Gastroesophageal sphincter (tissue), 3 donors: ENCODE measurements around the gene FAM193B.

Source experiments
- EP300 ChIP-seq: sonication (generic); formaldehyde crosslinking; IDR thresholded peaks from one replicate; pipeline ENCODE4 v1.6.1; 2017; ENCODE audit warnings: antibody characterized with exemption, mild to moderate bottlenecking
- POLR2A ChIP-seq, 2 donors: fragments of 450-650 bp; IDR thresholded peaks; one replicate each; pipeline ENCODE4 v1.6.1; 2017; ENCODE audit warnings: antibody characterized with exemption in 2 of 2, mild to moderate bottlenecking in 2 of 2, moderate library complexity in 1 of 2
- POLR2AphosphoS5 ChIP-seq: sonication (generic); formaldehyde crosslinking; IDR thresholded peaks from one replicate; pipeline ENCODE4 v1.6.1; 2017; ENCODE audit warnings: antibody characterized with exemption
- TF ChIP-seq, protein P1 (sequence below), 4 experiments: fragments of 200-600 bp in 2 of 4; fragments of 450-650 bp in 2 of 4; sonication (generic) in 1 of 4; IDR thresholded peaks; one replicate each; pipeline ENCODE4 v1.5.1; 2017 to 2019; ENCODE audit warnings: antibody characterized with exemption in 4 of 4, mild to moderate bottlenecking in 2 of 4, moderate library complexity in 2 of 4

GRCh38 chr5:177510567-177511053 lies 43.8 kb downstream of the FAM193B start:
- no peak for TF ChIP-seq POLR2A (IDR thresholded peaks at IDR 0.05)
- TF ChIP-seq, protein P1, sequence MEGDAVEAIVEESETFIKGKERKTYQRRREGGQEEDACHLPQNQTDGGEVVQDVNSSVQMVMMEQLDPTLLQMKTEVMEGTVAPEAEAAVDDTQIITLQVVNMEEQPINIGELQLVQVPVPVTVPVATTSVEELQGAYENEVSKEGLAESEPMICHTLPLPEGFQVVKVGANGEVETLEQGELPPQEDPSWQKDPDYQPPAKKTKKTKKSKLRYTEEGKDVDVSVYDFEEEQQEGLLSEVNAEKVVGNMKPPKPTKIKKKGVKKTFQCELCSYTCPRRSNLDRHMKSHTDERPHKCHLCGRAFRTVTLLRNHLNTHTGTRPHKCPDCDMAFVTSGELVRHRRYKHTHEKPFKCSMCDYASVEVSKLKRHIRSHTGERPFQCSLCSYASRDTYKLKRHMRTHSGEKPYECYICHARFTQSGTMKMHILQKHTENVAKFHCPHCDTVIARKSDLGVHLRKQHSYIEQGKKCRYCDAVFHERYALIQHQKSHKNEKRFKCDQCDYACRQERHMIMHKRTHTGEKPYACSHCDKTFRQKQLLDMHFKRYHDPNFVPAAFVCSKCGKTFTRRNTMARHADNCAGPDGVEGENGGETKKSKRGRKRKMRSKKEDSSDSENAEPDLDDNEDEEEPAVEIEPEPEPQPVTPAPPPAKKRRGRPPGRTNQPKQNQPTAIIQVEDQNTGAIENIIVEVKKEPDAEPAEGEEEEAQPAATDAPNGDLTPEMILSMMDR (IDR thresholded peaks at IDR 0.05): no peak
- no peak for TF ChIP-seq POLR2AphosphoS5
- no peak for TF ChIP-seq EP300
